Hindlimb muscle (tissue), 1 donor: ENCODE data around the gene HSPA12B. TPM values are rescaled to one million over a fixed set of nuclear protein-coding genes. Genes with fewer than 3 reads are reported as not detected.

ENCODE experiments used
- DNase-seq: peaks from one replicate; pipeline ENCODE4 v3.0.0-alpha.2; 2013
- polyA plus RNA-seq: library from polyadenylated mRNA; unstranded; fragments of 120-200 nt; gene quantifications from one replicate; pipeline ENCODE4 v1.2.1, GENCODE V29; 2013; ENCODE audit not compliant: insufficient read length

HSPA12B gene
- polyA plus RNA-seq, 1 donor = 25.5 TPM

GRCh38 chr20:3705491-3705969, 27.0 kb upstream of the HSPA12B start:
- DNase-seq = no peak

GRCh38 chr20:3705970-3706739, 26.3 kb upstream of the HSPA12B start:
- DNase-seq = no peak

DNA sequence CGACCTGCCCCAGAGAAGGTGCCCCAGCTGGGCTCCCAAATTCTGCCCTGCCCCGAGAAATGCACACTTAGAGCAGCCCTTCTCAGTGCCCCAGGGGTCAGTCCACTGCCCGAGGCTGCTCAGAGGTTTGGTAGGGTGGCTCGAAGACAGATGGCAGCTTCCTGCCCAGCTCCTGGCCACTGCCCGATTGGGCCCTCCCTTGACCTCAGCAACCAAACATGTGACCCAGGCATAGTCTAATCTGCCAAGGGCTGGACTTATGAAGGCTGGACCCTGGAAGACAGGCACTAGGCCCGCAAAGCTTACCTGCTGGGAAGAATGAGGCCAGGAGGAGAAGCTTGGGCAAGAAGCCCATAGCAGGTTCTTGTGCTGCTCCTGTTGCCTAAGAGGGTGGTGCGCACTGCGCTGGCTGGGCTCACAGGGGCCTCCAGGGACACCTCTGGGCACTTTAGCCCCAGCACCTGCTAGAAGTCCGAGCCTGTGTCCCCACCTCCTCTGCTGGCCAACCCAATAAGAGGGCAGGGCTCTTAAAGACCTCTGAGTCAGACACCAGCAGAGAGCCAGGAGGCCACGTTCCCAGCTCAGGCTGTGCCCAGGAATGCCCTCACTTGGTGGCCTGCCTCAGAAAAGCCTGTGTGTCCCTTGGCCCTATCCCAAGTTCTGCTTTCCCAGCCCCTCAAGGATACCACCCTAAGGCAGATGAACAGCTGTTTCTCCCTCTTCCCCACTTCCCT, 25.5 kb upstream of the HSPA12B start:
- DNase-seq = no peak

- DNase-seq = no peak
Observed at GRCh38 chr20:3707508-3707899, 25.0 kb upstream of the HSPA12B start.

GRCh38 chr20:3710011-3710466, 22.4 kb upstream of the HSPA12B start:
- DNase-seq = no peak

GRCh38 chr20:3710703-3711483, 21.6 kb upstream of the HSPA12B start:
- peak; percentile 71 for DNase-seq

GRCh38 chr20:3711484-3711941, 21.0 kb upstream of the HSPA12B start:
- no peak for DNase-seq

GRCh38 chr20:3712279-3712873, 20.1 kb upstream of the HSPA12B start, which contains the start of gene SIGLEC1:
SIGLEC1 (minus strand) TSS chr20:3712600; CDS start chr20:3707128, 5,472 bp downstream.
- no peak for DNase-seq

DNA sequence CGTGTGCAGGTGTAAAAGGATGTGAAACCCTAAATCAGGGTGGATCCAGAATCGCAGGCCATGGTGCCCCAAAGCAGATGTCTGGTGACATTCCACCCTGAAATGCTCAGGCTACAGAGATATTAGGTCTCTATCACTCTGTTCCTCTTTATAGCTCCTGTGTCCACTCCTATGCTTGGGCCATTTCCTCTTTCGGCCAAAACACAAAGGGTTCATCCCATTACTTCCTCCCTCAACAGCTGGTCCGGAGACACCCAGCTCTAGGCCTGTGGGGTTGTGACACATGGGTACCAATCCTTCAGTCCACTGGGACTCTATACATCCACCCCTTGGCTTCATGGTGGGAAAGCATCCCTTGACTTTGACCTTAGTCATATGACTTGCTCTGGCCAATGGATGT, 18.4 kb upstream of the HSPA12B start:
- no peak for DNase-seq

DNA sequence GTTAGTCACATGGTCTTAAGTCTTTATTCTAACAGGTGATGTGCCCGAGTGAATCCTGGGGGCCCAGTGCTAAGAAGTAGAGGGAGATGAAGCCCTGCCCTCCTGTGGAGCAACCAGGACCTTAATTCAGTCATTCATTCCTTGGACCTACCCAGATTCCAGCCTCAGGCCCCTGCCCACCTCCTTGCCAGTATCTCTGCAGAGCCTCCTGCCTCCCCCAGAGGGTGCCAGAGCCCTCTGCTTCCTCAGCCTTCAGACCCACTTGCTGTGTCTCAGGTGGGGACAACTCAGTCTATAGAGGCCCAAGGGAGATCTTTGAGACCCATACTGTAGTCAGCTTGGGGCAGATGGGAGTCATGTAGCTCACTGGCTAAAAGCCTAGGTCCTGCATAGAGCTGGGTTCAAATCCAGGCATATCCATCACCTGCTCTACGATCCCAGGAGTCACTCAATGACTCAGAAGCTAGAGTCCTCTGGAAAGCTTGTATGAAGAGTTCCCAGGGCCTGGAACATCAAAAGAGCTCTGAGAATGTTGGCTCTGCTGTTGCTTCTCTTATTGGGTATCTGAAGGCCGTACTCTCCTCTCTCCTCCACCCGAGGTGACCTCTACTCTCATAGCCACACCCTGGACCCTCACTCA, 16.2 kb upstream of the HSPA12B start:
- no peak for DNase-seq

DNA sequence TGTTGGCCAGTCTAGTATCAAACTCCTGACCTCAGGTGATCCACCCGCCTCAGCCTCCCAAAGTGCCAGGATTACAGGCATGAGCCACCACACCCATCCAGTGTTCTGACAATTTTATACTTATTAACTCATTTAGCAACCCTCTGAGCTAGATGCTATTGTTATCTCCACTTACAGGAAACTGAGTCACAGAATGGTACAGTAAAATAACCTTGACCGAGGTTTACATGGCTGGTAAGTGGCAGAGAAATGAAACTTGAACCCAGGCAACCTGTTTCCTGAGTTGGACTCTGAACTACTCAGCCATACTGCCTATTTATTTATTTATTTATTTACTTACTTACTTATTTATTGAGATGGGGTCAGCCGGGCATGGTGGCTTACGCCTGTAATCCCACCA, 13.4 kb upstream of the HSPA12B start:
- DNase-seq = no peak

- DNase-seq = no peak
Observed at GRCh38 chr20:3720068-3720467, 12.4 kb upstream of the HSPA12B start.

DNA sequence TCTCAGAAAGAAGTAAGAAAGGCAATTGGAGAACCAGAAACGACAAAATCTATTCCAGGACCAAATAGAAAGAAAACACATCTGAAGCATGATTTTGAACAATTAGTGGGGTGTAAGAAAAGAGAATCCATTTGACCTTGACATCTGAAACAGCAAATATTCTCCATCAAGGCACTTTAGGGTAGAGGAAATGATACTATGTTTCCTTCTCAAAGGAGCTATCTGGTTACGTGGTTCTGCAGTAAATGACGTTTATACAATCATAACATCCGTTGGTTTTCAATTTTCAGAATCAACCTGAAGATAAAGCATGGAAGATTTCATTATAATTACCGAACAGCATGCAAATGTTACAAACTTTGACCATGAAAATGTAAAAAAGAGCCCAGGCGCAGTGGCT, 11.9 kb upstream of the HSPA12B start:
- no peak for DNase-seq

DNA sequence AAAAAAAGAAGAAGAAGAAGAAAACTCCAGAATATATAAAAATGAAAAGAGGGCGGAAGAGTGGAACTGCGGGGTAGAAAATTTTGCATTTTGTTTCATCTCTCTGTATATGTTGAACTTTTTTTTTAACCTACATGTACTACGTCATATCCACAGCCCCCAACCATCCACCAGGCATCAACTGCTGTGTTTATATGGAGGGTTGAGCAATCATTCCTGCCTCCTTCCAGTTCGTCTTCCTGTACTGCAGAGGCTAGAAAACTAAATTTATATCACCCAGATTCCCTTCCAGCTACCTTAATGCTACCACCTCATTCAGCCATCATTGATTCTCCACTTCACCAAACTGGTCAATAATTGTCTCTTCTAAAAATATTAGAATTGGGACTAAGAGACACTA, 10.6 kb upstream of the HSPA12B start:
- DNase-seq = no peak

- no peak for DNase-seq
Observed at GRCh38 chr20:3723284-3723683, 9.2 kb upstream of the HSPA12B start.

GRCh38 chr20:3724356-3724755, 8.1 kb upstream of the HSPA12B start:
- DNase-seq = no peak

- peak; percentile 32 for DNase-seq
Observed at GRCh38 chr20:3727401-3728021, 5.0 kb upstream of the HSPA12B start.

- no peak for DNase-seq
Observed at GRCh38 chr20:3728354-3728753, 4.1 kb upstream of the HSPA12B start.

GRCh38 chr20:3728876-3729275, 3.6 kb upstream of the HSPA12B start:
- no peak for DNase-seq

- no peak for DNase-seq
Observed at GRCh38 chr20:3729378-3729777, 3.1 kb upstream of the HSPA12B start.

GRCh38 chr20:3729811-3730540, 2.5 kb upstream of the HSPA12B start:
- no peak for DNase-seq
